Trophoblast cell (in vitro differentiated cells and primary cell): ENCODE data around the gene NPY2R.

ENCODE experiments used
- DNase-seq, 2 donors: peaks; one replicate each; pipeline ENCODE4 v3.0.0-alpha.2; 2016
- H2AFZ ChIP-seq: 2 replicates; pipeline ENCODE4 v1.6.1; 2013; ENCODE audit warnings: low read length, moderate library complexity, mild to moderate bottlenecking; ENCODE audit not compliant: insufficient read depth, poor library complexity
- H2AK5ac ChIP-seq: 2 replicates; pipeline ENCODE4 v1.6.1; 2013; ENCODE audit warnings: mild to moderate bottlenecking, low read length
- H2BK120ac ChIP-seq: 2 replicates; pipeline ENCODE4 v1.6.1; 2013; ENCODE audit warnings: low read length, mild to moderate bottlenecking, moderate library complexity; ENCODE audit not compliant: insufficient read depth, poor library complexity
- H2BK12ac ChIP-seq: 2 replicates; pipeline ENCODE4 v1.6.1; 2013; ENCODE audit warnings: mild to moderate bottlenecking, low read length, moderate library complexity
- H2BK5ac ChIP-seq: 2 replicates; pipeline ENCODE4 v1.6.1; 2013; ENCODE audit warnings: low read length, low read depth, moderate library complexity, mild to moderate bottlenecking; ENCODE audit not compliant: poor library complexity
- H3K14ac ChIP-seq: 2 replicates; pipeline ENCODE4 v1.6.1; 2013; ENCODE audit warnings: mild to moderate bottlenecking, low read length
- H3K18ac ChIP-seq: 2 replicates; pipeline ENCODE4 v1.6.1; 2013; ENCODE audit warnings: mild to moderate bottlenecking, low read length
- H3K23ac ChIP-seq: 2 replicates; pipeline ENCODE4 v1.6.1; 2013; ENCODE audit warnings: low read length
- H3K27ac ChIP-seq: 2 replicates; pipeline ENCODE4 v1.5.1; 2013; ENCODE audit warnings: low read depth, mild to moderate bottlenecking, inconsistent platforms, low read length, moderate library complexity
- H3K27me3 ChIP-seq: 2 replicates; pipeline ENCODE4 v1.6.1; 2013; ENCODE audit warnings: inconsistent platforms, mild to moderate bottlenecking, low read length, moderate library complexity; ENCODE audit not compliant: insufficient read depth
- H3K36me3 ChIP-seq, 2 experiments: 1 replicate in 1 of 2; 2 replicates in 1 of 2; pipeline ENCODE4 v1.6.1; 2013; ENCODE audit warnings: low read length in 2 of 2, mild to moderate bottlenecking in 2 of 2, moderate library complexity in 1 of 2; ENCODE audit not compliant: insufficient read depth in 2 of 2, control insufficient read depth in 1 of 2
- H3K4ac ChIP-seq: 2 replicates; pipeline ENCODE4 v1.6.1; 2013; ENCODE audit warnings: low read depth, mild to moderate bottlenecking, low read length, moderate library complexity
- H3K4me1 ChIP-seq, 2 experiments: 1 replicate in 1 of 2; 2 replicates in 1 of 2; pipeline ENCODE4 v1.6.1; 2013; ENCODE audit warnings: low read length in 2 of 2, mild to moderate bottlenecking in 2 of 2, moderate library complexity in 1 of 2; ENCODE audit not compliant: insufficient read depth in 2 of 2, control insufficient read depth in 1 of 2
- H3K4me2 ChIP-seq: 2 replicates; pipeline ENCODE4 v1.6.1; 2013; ENCODE audit warnings: inconsistent platforms, mild to moderate bottlenecking, low read length, moderate library complexity
- H3K4me3 ChIP-seq: 2 replicates; pipeline ENCODE4 v1.5.1; 2013; ENCODE audit warnings: mild to moderate bottlenecking, low read depth, low read length, inconsistent platforms
- H3K79me1 ChIP-seq: one replicate; pipeline ENCODE4 v1.6.1; 2013; ENCODE audit warnings: low read length
- H3K79me2 ChIP-seq: 2 replicates; pipeline ENCODE4 v1.6.1; 2013; ENCODE audit warnings: low read length, mild to moderate bottlenecking; ENCODE audit not compliant: control insufficient read depth, insufficient read depth, poor library complexity
- H3K9ac ChIP-seq: 2 replicates; pipeline ENCODE4 v1.6.1; 2013; ENCODE audit warnings: mild to moderate bottlenecking, low read length
- H3K9me3 ChIP-seq: 2 replicates; pipeline ENCODE4 v1.6.1; 2013; ENCODE audit warnings: low read depth, mild to moderate bottlenecking, control low read depth, inconsistent platforms, low read length; ENCODE audit not compliant: insufficient read depth
- H4K12ac ChIP-seq: 2 replicates; pipeline ENCODE4 v1.6.1; 2013; ENCODE audit warnings: low read depth, mild to moderate bottlenecking, low read length, moderate library complexity
- H4K8ac ChIP-seq: 2 replicates; pipeline ENCODE4 v1.6.1; 2013; ENCODE audit warnings: low read depth, mild to moderate bottlenecking, low read length, moderate library complexity
- H4K91ac ChIP-seq: one replicate; pipeline ENCODE4 v1.6.1; 2013; ENCODE audit warnings: low read depth, mild to moderate bottlenecking, low read length, moderate library complexity
- WGBS: extraction: QIAGEN DNeasy Blood & Tissue Kit; methylation state at CpG from one replicate; pipeline ENCODE4 v1.1.7; 2013; ENCODE audit warnings: missing lambda C conversion rate; ENCODE audit not compliant: insufficient read length, insufficient coverage; ENCODE audit errors: extremely low coverage; 5-methylcytosine and 5-hydroxymethylcytosine counted together

Gene NPY2R

GRCh38 chr4:155237567-155237966 is 29.1 kb downstream of the NPY2R start:
- H3K14ac ChIP-seq = no peak overlapping the region
- no peak for DNase-seq
- no peaks in the 10 kb centered on the region for H3K27me3 ChIP-seq
- H3K36me3 ChIP-seq = no peaks in the 10 kb centered on the region
- H4K12ac ChIP-seq = no peak overlapping the region
- no peak overlapping the region for H3K23ac ChIP-seq
- H3K4me2 ChIP-seq = no peak overlapping the region
- H3K79me1 ChIP-seq = no peaks in the 10 kb centered on the region
- no peak overlapping the region for H3K4me3 ChIP-seq
- H4K91ac ChIP-seq = no peak overlapping the region
- no peaks in the 10 kb centered on the region for H3K4me1 ChIP-seq
- no CpG with 5 or more reads among the region's 1 CpG for WGBS
- no peak overlapping the region for H2BK120ac ChIP-seq
- no peak overlapping the region for H4K8ac ChIP-seq
- H3K79me2 ChIP-seq = no peaks in the 10 kb centered on the region
- no peaks in the 10 kb centered on the region for H3K9me3 ChIP-seq
- H3K4ac ChIP-seq = no peak overlapping the region
- no peak overlapping the region for H3K9ac ChIP-seq
- H2BK5ac ChIP-seq = no peak overlapping the region
- H2AK5ac ChIP-seq = no peak overlapping the region
- H2AFZ ChIP-seq = no peak overlapping the region
- no peak overlapping the region for H2BK12ac ChIP-seq
- H3K27ac ChIP-seq = no peak overlapping the region
- no peak overlapping the region for H3K18ac ChIP-seq

GRCh38 chr4:155241225-155241624 is 32.8 kb downstream of the NPY2R start:
- Histone ChIP-seq H3K23ac (no peak overlapping the region), H3K18ac (no peak overlapping the region), H4K12ac (no peak overlapping the region), H3K36me3 (no peaks in the 10 kb centered on the region), H3K9me3 (no peaks in the 10 kb centered on the region), H3K4ac (no peak overlapping the region), H3K27me3 (no peaks in the 10 kb centered on the region), H4K8ac (no peak overlapping the region), H2BK12ac (no peak overlapping the region), H3K27ac (no peak overlapping the region), H2BK5ac (no peak overlapping the region), H3K4me3 (no peak overlapping the region), H3K79me1 (no peaks in the 10 kb centered on the region), H2AK5ac (no peak overlapping the region), H4K91ac (no peak overlapping the region), H3K9ac (no peak overlapping the region), H2AFZ (no peak overlapping the region), H3K4me1 (no peaks in the 10 kb centered on the region), H3K14ac (no peak overlapping the region), H2BK120ac (no peak overlapping the region), H3K79me2 (no peaks in the 10 kb centered on the region), H3K4me2 (no peak overlapping the region)
- no peak for DNase-seq
- WGBS = no CpG with 5 or more reads among the region's 4 CpGs

GRCh38 chr4:155241664-155242063 is 33.2 kb downstream of the NPY2R start:
- Histone ChIP-seq H3K23ac (no peak overlapping the region), H3K4me2 (no peak overlapping the region), H2AFZ (no peak overlapping the region), H3K27me3 (no peaks in the 10 kb centered on the region), H3K27ac (no peak overlapping the region), H3K9ac (no peak overlapping the region), H3K4me1 (no peaks in the 10 kb centered on the region), H2BK12ac (no peak overlapping the region), H3K9me3 (no peaks in the 10 kb centered on the region), H3K14ac (no peak overlapping the region), H3K79me1 (no peaks in the 10 kb centered on the region), H2BK120ac (no peak overlapping the region), H3K79me2 (no peaks in the 10 kb centered on the region), H4K91ac (no peak overlapping the region), H2AK5ac (no peak overlapping the region), H4K8ac (no peak overlapping the region), H4K12ac (no peak overlapping the region), H2BK5ac (no peak overlapping the region), H3K18ac (no peak overlapping the region), H3K36me3 (no peaks in the 10 kb centered on the region), H3K4me3 (no peak overlapping the region), H3K4ac (no peak overlapping the region)
- no peak for DNase-seq

- Histone ChIP-seq H2BK12ac (no peak overlapping the region), H3K79me2 (no peaks in the 10 kb centered on the region), H3K79me1 (no peaks in the 10 kb centered on the region), H3K4ac (no peak overlapping the region), H3K9me3 (no peaks in the 10 kb centered on the region), H3K27ac (no peak overlapping the region), H4K8ac (no peak overlapping the region), H3K4me3 (no peak overlapping the region), H3K4me1 (no peaks in the 10 kb centered on the region), H3K36me3 (no peaks in the 10 kb centered on the region), H2BK120ac (no peak overlapping the region), H3K18ac (no peak overlapping the region), H4K91ac (no peak overlapping the region), H3K4me2 (no peak overlapping the region), H3K9ac (no peak overlapping the region), H3K27me3 (no peaks in the 10 kb centered on the region), H3K14ac (no peak overlapping the region), H2BK5ac (no peak overlapping the region), H2AFZ (no peak overlapping the region), H2AK5ac (no peak overlapping the region), H4K12ac (no peak overlapping the region), H3K23ac (no peak overlapping the region)
- WGBS = 100% methylated on average over 2 of the region's 4 CpGs
- DNase-seq = no peak
Observed at GRCh38 chr4:155245105-155245504, 36.7 kb downstream of the NPY2R start.
